Measurements from ENCODE around the gene TRMT10B. TPM values are rescaled to one million over a fixed set of nuclear protein-coding genes. Genes with fewer than 3 reads are reported as not detected.

The TRMT10B gene
- polyA plus RNA-seq, 3 donors: 5.2 to 12.4 (median 9.4) TPM

- no peaks in the 10 kb centered on the region for H3K4me1 ChIP-seq (ENCODE audit: control insufficient read depth in 1 of 2, insufficient read depth in 2 of 2, low read length in 2 of 2)
- H3K4me3 ChIP-seq (replicated peaks in 1 of 3; ENCODE audit: low read depth in 2 of 3, low read length in 3 of 3): no peak overlapping the region
- 98% methylated on average over 3 of the region's 5 CpGs for WGBS (ENCODE audit: insufficient coverage)
- no peak overlapping the region for H2AFZ ChIP-seq (ENCODE audit: insufficient read depth, low read depth, low read length, poor library complexity, severe bottlenecking)
- no peak for TF ChIP-seq CTCF (IDR thresholded peaks at IDR 0.05)
- Mint-ChIP-seq H3K4me3 (no peak overlapping the region), H3K36me3 (no peaks in the 10 kb centered on the region), H3K9me3 (peaks cover 0 to 2% (median 0%) of the 10 kb centered on the region in 7 donors), H3K27me3 (ENCODE audit: low read depth in 3 of 3) (peaks cover 0 to 5% (median 0%) of the 10 kb centered on the region in 3 donors), H3K27ac (no peak overlapping the region), H3K4me1 (no peaks in the 10 kb centered on the region)
- no peak for DNase-seq
- no peak overlapping the region for H3K9ac ChIP-seq (ENCODE audit: insufficient read depth, low read length, poor library complexity, severe bottlenecking)
- H4K20me1 ChIP-seq (ENCODE audit: insufficient read depth, low read length): no peaks in the 10 kb centered on the region
- H3K79me2 ChIP-seq (ENCODE audit: insufficient read depth, low read length): no peaks in the 10 kb centered on the region
- no peaks in the 10 kb centered on the region for H3K9me3 ChIP-seq (replicated peaks in 1 of 2; ENCODE audit: control insufficient read depth in 1 of 2, insufficient read depth in 1 of 2, low read length in 2 of 2)
- H3K27ac ChIP-seq (ENCODE audit: low read depth in 1 of 2, low read length in 2 of 2): no peak overlapping the region
- H3K36me3 ChIP-seq (replicated peaks in 1 of 2; ENCODE audit: control insufficient read depth in 1 of 2, insufficient read depth in 2 of 2, low read length in 2 of 2): no peaks in the 10 kb centered on the region
- H3K27me3 ChIP-seq (ENCODE audit: control insufficient read depth in 2 of 2, insufficient read depth in 2 of 2, low read length in 2 of 2): no peaks in the 10 kb centered on the region
- intact Hi-C loops (cut with micrococcal nuclease): no loop called here
- no peak overlapping the region for H3K4me2 ChIP-seq (replicated peaks; ENCODE audit: extremely low read depth, low read length, poor library complexity, severe bottlenecking)
These were observed 37.6 kb upstream of the TRMT10B start for GRCh38 chr9:37715991-37716505.

GRCh38 chr9:37719526-37719925 lies 34.1 kb upstream of the TRMT10B start:
- no peak overlapping the region for H3K27ac Mint-ChIP-seq
- DNase-seq: no peak
- Histone ChIP-seq H2AFZ (ENCODE audit: insufficient read depth, low read depth, low read length, poor library complexity, severe bottlenecking) (no peak overlapping the region), H4K20me1 (ENCODE audit: insufficient read depth, low read length) (no peaks in the 10 kb centered on the region), H3K36me3 (replicated peaks in 1 of 2; ENCODE audit: control insufficient read depth in 1 of 2, insufficient read depth in 2 of 2, low read length in 2 of 2) (no peaks in the 10 kb centered on the region), H3K4me1 (ENCODE audit: control insufficient read depth in 1 of 2, insufficient read depth in 2 of 2, low read length in 2 of 2) (no peaks in the 10 kb centered on the region), H3K79me2 (ENCODE audit: insufficient read depth, low read length) (no peaks in the 10 kb centered on the region), H3K27ac (ENCODE audit: low read depth in 1 of 2, low read length in 2 of 2) (no peak overlapping the region), H3K9me3 (replicated peaks in 1 of 2; ENCODE audit: control insufficient read depth in 1 of 2, insufficient read depth in 1 of 2, low read length in 2 of 2) (no peaks in the 10 kb centered on the region), H3K4me3 (replicated peaks in 1 of 3; ENCODE audit: low read depth in 2 of 3, low read length in 3 of 3) (no peak overlapping the region), H3K4me2 (replicated peaks; ENCODE audit: extremely low read depth, low read length, poor library complexity, severe bottlenecking) (no peak overlapping the region), H3K27me3 (ENCODE audit: control insufficient read depth in 2 of 2, insufficient read depth in 2 of 2, low read length in 2 of 2) (no peaks in the 10 kb centered on the region), H3K9ac (ENCODE audit: insufficient read depth, low read length, poor library complexity, severe bottlenecking) (no peak overlapping the region)
- intact Hi-C loops (cut with micrococcal nuclease): no loop called here
- no peaks in the 10 kb centered on the region for H3K4me1 Mint-ChIP-seq
- peaks cover 0 to 3% (median 1%) of the 10 kb centered on the region in 3 donors for H3K27me3 Mint-ChIP-seq (ENCODE audit: low read depth in 3 of 3)
- TF ChIP-seq CTCF (IDR thresholded peaks at IDR 0.05): no peak
- no CpG with 5 or more reads among the region's 2 CpGs for WGBS (ENCODE audit: insufficient coverage)
- no peaks in the 10 kb centered on the region for H3K36me3 Mint-ChIP-seq
- peaks cover 0 to 2% (median 0%) of the 10 kb centered on the region in 7 donors for H3K9me3 Mint-ChIP-seq
- no peak overlapping the region for H3K4me3 Mint-ChIP-seq

All from CD14-positive monocyte (primary cell).